Body of pancreas (tissue), 4 donors: ENCODE measurements around the gene RNGTT.

ENCODE experiments used
- CTCF ChIP-seq, 7 experiments: fragments of 450-650 bp in 4 of 7; fragments of 200-600 bp in 3 of 7; sonication (generic) in 3 of 7; IDR thresholded peaks; one replicate each; pipeline ENCODE4 v1.5.1; 2016 to 2019; ENCODE audit warnings: antibody characterized with exemption in 7 of 7
- POLR2A ChIP-seq, 3 donors: fragments of 450-650 bp; IDR thresholded peaks; one replicate each; pipeline ENCODE4 v1.6.1; 2016; ENCODE audit warnings: antibody characterized with exemption in 3 of 3, mild to moderate bottlenecking in 2 of 3

DNA sequence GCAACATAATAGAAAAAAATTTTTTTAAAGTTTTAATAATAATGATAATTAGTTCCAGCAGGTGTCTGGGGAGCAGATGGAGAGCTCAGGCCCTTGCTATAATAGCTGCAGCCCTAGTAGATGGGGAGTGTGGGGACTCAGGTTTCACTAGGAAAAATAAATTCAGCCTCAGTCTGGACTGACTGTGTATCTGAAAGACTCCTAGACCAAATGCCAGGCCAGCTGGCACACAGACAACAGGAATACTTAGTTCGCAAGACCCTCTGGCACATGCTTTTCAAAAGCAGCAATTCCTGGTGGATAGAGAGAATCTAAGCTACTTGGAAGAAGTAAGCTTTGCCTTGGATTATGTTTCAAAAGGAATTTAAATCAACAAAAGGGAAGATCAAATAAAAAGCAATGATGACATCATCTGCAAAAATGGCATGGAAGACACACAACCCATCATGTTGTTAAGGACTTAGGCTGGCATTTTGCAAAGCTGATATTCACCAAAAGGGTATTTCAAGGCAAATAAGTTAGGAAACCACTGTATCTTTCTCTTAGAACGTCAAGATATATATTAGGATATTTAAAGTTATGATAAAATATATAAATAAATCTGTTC lies 107.8 kb downstream of the RNGTT start:
- TF ChIP-seq POLR2A (IDR thresholded peaks at IDR 0.05) (no peak), CTCF (IDR thresholded peaks at IDR 0.05) (no peak)
